Stimulated activated CD8-positive, alpha-beta memory T cell treated with anti-CD3 and anti-CD28 coated beads, Interleukin-2, amount 100 ng/mL, for 1 hour (primary cell): ENCODE measurements around the gene CACNA1G.

Experiments used
- DNase-seq, 2 donors: peaks; one replicate each; pipeline ENCODE4 v3.0.0-alpha.2; 2020; ENCODE audit warnings: low read depth in 2 of 2

CACNA1G gene

GRCh38 chr17:50560185-50560824, at the start of gene CACNA1G:
Gene CACNA1G (plus strand): TSS chr17:50560715. CDS start chr17:50561460, 745 bp downstream.
- DNase-seq = peak; percentile 68 to 76

GRCh38 chr17:50511058-50511457, 49.5 kb upstream of the CACNA1G start:
- DNase-seq = no peak

GRCh38 chr17:50513495-50513894, 47.0 kb upstream of the CACNA1G start:
- DNase-seq = no peak

GRCh38 chr17:50514388-50514787, 46.1 kb upstream of the CACNA1G start:
- DNase-seq = no peak

GRCh38 chr17:50514936-50515702, 45.4 kb upstream of the CACNA1G start:
- DNase-seq = no peak

- no peak for DNase-seq
These were observed 43.5 kb upstream of the CACNA1G start for GRCh38 chr17:50517011-50517410.

GRCh38 chr17:50517504-50518383, 42.8 kb upstream of the CACNA1G start:
- DNase-seq = no peak

GRCh38 chr17:50518384-50519023, 42.0 kb upstream of the CACNA1G start:
- no peak for DNase-seq

- DNase-seq = no peak
These were observed 41.2 kb upstream of the CACNA1G start for GRCh38 chr17:50519141-50519834.

GRCh38 chr17:50520483-50520882, 40.0 kb upstream of the CACNA1G start:
- DNase-seq = no peak

- DNase-seq = no peak
These were observed 39.0 kb upstream of the CACNA1G start for GRCh38 chr17:50521514-50521913.

- no peak for DNase-seq
These were observed 37.7 kb upstream of the CACNA1G start for GRCh38 chr17:50522766-50523165.

- no peak for DNase-seq
These were observed 37.3 kb upstream of the CACNA1G start for GRCh38 chr17:50523208-50523607.

GRCh38 chr17:50524838-50525237, 35.7 kb upstream of the CACNA1G start:
- DNase-seq = no peak

GRCh38 chr17:50527155-50527762, 33.3 kb upstream of the CACNA1G start:
- no peak for DNase-seq

- no peak for DNase-seq
These were observed 32.5 kb upstream of the CACNA1G start for GRCh38 chr17:50527949-50528474.

- no peak for DNase-seq
These were observed 30.7 kb upstream of the CACNA1G start for GRCh38 chr17:50529849-50530248.

GRCh38 chr17:50531428-50532025, 29.0 kb upstream of the CACNA1G start:
- no peak for DNase-seq

- DNase-seq = no peak
These were observed 28.0 kb upstream of the CACNA1G start, which contains the start of gene EPN3 for GRCh38 chr17:50532452-50533024. Gene EPN3 (plus strand): TSS chr17:50532735. CDS start chr17:50536557, 3,822 bp downstream.

GRCh38 chr17:50533185-50533584, 27.3 kb upstream of the CACNA1G start:
- DNase-seq = no peak
